Spleen (tissue), 7 donors: Measurements from ENCODE around the gene SRGAP3.

Experiments
- POLR2A ChIP-seq, 3 donors: fragments of 450-650 bp; IDR thresholded peaks; one replicate each; pipeline ENCODE4 v1.5.1; 2017; ENCODE audit warnings: antibody characterized with exemption in 3 of 3, mild to moderate bottlenecking in 1 of 3
- POLR2AphosphoS5 ChIP-seq, 3 donors: sonication (generic); formaldehyde crosslinking; IDR thresholded peaks; one replicate each; pipeline ENCODE4 v1.5.1; 2017; ENCODE audit warnings: antibody characterized with exemption in 3 of 3
- TF ChIP-seq, protein P1 (sequence below), 11 experiments: fragments of 200-600 bp in 7 of 11; fragments of 450-650 bp in 4 of 11; sonication (generic) in 4 of 11; IDR thresholded peaks in 8 of 11; conservative IDR thresholded peaks in 3 of 11; 1 replicate in 7 of 11; 2 replicates in 4 of 11; pipeline versions ENCODE4 v1.4.0 to v1.8.0; 2016 to 2021; ENCODE audit warnings: antibody characterized with exemption in 11 of 11, inconsistent platforms in 4 of 11, mild to moderate bottlenecking in 1 of 11
- donor health status: DM: no; HTN: no; CAD: no; lungs with moderate emphysema.
- donor health status: DM: no; HTN: no; CAD: no.
- donor health status: DM: no; HTN: no; CAD: no.

DNA sequence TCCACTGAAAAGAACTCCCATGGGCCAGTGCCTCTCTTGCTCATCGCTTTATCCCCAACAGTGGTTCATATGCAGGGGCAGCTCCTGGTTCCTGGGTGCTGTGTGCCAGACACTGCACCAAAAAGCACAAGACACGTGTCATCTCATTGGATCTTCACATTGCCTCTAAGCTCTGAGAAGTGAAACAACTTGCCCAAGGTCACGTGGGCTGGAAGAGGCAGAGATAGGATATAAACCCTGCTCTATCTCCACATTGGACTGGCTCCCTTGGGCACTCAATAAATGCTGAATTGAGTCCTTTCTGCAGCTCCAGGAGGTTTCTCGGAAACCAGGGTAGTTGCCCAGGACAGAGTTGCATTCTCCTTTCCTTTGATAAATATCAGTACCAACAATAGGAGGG is 88.1 kb downstream of the SRGAP3 start:
- TF ChIP-seq, protein P1, sequence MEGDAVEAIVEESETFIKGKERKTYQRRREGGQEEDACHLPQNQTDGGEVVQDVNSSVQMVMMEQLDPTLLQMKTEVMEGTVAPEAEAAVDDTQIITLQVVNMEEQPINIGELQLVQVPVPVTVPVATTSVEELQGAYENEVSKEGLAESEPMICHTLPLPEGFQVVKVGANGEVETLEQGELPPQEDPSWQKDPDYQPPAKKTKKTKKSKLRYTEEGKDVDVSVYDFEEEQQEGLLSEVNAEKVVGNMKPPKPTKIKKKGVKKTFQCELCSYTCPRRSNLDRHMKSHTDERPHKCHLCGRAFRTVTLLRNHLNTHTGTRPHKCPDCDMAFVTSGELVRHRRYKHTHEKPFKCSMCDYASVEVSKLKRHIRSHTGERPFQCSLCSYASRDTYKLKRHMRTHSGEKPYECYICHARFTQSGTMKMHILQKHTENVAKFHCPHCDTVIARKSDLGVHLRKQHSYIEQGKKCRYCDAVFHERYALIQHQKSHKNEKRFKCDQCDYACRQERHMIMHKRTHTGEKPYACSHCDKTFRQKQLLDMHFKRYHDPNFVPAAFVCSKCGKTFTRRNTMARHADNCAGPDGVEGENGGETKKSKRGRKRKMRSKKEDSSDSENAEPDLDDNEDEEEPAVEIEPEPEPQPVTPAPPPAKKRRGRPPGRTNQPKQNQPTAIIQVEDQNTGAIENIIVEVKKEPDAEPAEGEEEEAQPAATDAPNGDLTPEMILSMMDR (IDR thresholded peaks at IDR 0.05 in 8 of 11, conservative IDR thresholded peaks at IDR 0.05 in 3 of 11): no peak
- TF ChIP-seq POLR2AphosphoS5 (IDR thresholded peaks at IDR 0.05) (no peak), POLR2A (IDR thresholded peaks at IDR 0.05) (no peak)
